Measurements from ENCODE around the gene CERS4.
A peak's percentile ranks its signal among the peaks of the same experiment; 100 is the strongest.

Gene CERS4

GRCh38 chr19:8208922-8209461, at the start of gene CERS4:
Gene CERS4, plus strand, starts transcription at chr19:8209370. Its CDS starts 41,707 bp downstream, at chr19:8251077.
- H3K4me3 ChIP-seq (ENCODE audit: low read depth, low read length), result peak within 1 kb of the TSS; percentile 84
- no peak for DNase-seq (ENCODE audit: low read depth)
- no peak for TF ChIP-seq CTCF (IDR thresholded peaks at IDR 0.05; ENCODE audit: control insufficient read depth, extremely low read depth, insufficient read depth)

GRCh38 chr19:8161135-8161646, 48.0 kb upstream of the CERS4 start:
- no peak for TF ChIP-seq CTCF (IDR thresholded peaks at IDR 0.05; ENCODE audit: control insufficient read depth, extremely low read depth, insufficient read depth)
- H3K4me3 ChIP-seq (ENCODE audit: low read depth, low read length), result no peak overlapping the region
- DNase-seq (ENCODE audit: low read depth), result peak; percentile 7

- TF ChIP-seq CTCF (IDR thresholded peaks at IDR 0.05; ENCODE audit: control insufficient read depth, extremely low read depth, insufficient read depth), result no peak
- DNase-seq (ENCODE audit: low read depth), result no peak
- no peak overlapping the region for H3K4me3 ChIP-seq (ENCODE audit: low read depth, low read length)
These were observed 45.4 kb upstream of the CERS4 start for GRCh38 chr19:8163759-8164158.

GRCh38 chr19:8167985-8168384, 41.2 kb upstream of the CERS4 start:
- DNase-seq (ENCODE audit: low read depth), result no peak
- H3K4me3 ChIP-seq (ENCODE audit: low read depth, low read length), result no peak overlapping the region
- TF ChIP-seq CTCF (IDR thresholded peaks at IDR 0.05; ENCODE audit: control insufficient read depth, extremely low read depth, insufficient read depth), result no peak

GRCh38 chr19:8168537-8168936, 40.6 kb upstream of the CERS4 start:
- TF ChIP-seq CTCF (IDR thresholded peaks at IDR 0.05; ENCODE audit: control insufficient read depth, extremely low read depth, insufficient read depth), result no peak
- no peak overlapping the region for H3K4me3 ChIP-seq (ENCODE audit: low read depth, low read length)
- DNase-seq (ENCODE audit: low read depth), result no peak

- TF ChIP-seq CTCF (IDR thresholded peaks at IDR 0.05; ENCODE audit: control insufficient read depth, extremely low read depth, insufficient read depth), result no peak
- no peak overlapping the region for H3K4me3 ChIP-seq (ENCODE audit: low read depth, low read length)
- no peak for DNase-seq (ENCODE audit: low read depth)
These were observed 34.5 kb upstream of the CERS4 start for GRCh38 chr19:8174706-8175105.

GRCh38 chr19:8180018-8180417, 29.2 kb upstream of the CERS4 start:
- no peak overlapping the region for H3K4me3 ChIP-seq (ENCODE audit: low read depth, low read length)
- peak; percentile 87 for DNase-seq (ENCODE audit: low read depth)
- no peak for TF ChIP-seq CTCF (IDR thresholded peaks at IDR 0.05; ENCODE audit: control insufficient read depth, extremely low read depth, insufficient read depth)

Data from LNCaP clone FGC (cell line).